Pons (tissue), 1 donor: ENCODE measurements around the gene CD163.
"Not testable (repeated sequence)": the region's sequence is repeated elsewhere in the genome, so short reads cannot be mapped to it uniquely, and the experiment has no call there.

ENCODE experiments used
- DNase-seq: peaks from one replicate; pipeline ENCODE4 v3.0.0-alpha.2; 2016; ENCODE audit warnings: low spot score

Gene CD163

GRCh38 chr12:7503686-7504415 lies at the start of gene CD163:
Gene CD163, minus strand, starts transcription at chr12:7503777. Its CDS starts 87 bp downstream, at chr12:7503690.
- DNase-seq = peak; percentile 7

DNA sequence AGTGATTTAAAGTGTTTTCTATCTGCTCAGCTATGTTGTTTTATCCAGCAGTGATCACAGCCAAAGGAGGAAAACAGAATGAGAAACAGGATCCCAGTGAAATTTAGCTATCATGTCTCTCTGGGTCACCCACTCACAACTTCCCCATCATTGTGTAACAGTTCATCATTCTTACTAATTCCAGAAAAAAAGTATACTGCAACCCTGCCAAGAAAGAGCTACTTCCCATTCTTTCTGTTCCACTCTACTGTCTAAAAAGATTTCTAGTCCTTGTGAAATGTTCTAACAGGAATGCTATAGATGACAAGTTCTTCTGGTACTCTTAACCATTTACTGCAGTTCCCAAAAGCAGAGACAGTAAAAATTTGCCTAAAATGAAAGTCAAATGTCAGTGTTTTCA lies 39.2 kb upstream of the CD163 start:
- peak; percentile 74 for DNase-seq

- DNase-seq = no peak
Observed at GRCh38 chr12:7542046-7542445, 38.5 kb upstream of the CD163 start.

DNA sequence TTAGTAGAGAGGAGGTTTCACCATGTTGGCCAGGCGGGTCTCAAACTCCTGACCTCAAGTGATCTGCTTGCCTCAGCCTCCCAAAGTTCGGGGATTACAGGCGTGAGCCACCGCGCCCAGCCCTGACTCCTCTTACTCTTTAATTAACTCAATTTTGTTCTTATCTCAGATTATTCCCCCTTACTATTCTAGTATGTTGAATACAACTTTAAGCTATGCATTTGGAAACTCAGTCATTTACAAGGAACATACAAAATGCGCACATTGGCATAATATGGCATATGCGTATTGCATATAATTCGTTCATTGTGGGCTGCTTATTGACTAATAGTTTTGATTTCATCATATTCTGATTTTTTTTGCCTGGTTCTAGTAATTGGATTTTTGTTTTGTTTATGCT lies 10.8 kb upstream of the CD163 start:
- no peak for DNase-seq

DNA sequence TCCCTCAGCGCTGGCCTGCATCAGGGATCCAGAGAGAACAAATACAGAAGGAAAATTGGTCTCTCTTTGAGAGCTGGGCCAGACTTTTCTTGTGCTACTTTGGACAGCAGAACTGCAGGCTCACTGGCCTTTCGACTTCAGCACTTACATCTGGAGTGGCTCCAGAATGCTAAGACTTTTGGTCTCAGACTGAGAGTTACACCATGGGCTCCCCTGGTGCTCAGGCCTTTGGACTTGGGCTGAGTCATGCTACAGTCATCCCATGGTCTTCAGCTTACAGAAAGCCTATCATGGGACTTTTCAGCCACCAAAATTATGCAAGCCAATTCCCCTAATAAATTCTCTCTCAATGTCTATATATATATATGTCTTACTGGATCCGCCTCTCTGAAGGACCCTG lies 9.0 kb upstream of the CD163 start:
- no peak for DNase-seq

DNA sequence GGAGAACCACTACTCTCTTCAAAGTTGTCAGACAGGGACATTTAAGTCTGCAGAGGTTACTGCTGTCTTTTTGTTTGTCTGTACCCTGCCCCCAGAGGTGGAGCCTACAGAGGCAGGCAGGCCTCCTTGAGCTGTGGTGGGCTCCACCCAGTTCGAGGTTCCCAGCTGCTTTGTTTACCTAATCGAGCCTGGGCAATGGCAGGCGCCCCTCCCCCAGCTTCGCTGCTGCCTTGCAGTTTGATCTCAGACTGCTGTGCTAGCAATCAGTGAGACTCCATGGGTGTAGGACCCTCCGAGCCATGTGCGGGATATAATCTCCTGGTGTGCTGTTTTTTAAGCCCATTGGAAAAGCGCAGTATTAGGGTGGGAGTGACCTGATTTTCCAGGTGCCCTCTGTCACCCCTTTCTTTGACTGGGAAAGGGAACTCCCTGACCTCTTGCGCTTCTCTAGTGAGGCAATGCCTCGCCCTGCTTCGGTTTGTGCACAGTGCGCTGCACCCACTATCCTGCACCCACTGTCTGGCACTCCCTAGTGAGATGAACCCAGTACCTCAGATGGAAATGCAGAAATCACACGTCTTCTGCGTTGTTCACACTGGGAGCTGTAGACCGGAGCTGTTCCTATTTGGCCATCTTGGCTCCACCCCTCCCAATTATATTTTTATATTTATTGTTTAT lies 6.4 kb upstream of the CD163 start:
- DNase-seq = not testable (repeated sequence)

- no peak for DNase-seq
Observed at GRCh38 chr12:7502612-7503011, 965 bp downstream of the CD163 start.

DNA sequence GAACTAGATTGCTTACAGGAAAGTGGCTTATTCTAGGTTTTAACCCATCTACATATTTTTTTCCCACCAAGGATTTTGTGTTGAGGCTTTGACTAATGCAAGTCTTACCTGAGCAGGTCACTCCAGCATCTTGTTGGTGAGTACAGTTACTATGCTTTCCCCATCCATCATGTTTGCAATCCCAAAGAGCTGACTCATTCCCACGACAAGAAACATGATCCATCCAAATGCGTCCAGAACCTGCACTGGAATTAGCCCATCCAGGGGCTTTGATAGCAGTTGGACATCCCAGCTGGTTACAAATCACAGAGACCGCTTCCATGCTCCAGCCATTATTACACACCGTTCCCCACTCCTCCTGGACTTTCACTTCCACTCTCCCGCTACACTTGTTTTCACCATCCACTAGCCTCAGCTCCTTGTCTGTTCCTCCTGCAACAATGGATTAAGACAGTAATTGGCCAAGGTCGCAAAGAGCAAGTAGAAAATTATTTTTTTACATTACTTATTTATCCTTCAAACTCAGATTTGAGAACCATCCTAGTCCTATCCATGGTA lies 2.5 kb downstream of the CD163 start:
- peak; percentile 6 for DNase-seq

GRCh38 chr12:7499636-7500035 lies 3.9 kb downstream of the CD163 start:
- peak; percentile 18 for DNase-seq

- peak; percentile 68 for DNase-seq
Observed at GRCh38 chr12:7498809-7499208, 4.8 kb downstream of the CD163 start.

DNA sequence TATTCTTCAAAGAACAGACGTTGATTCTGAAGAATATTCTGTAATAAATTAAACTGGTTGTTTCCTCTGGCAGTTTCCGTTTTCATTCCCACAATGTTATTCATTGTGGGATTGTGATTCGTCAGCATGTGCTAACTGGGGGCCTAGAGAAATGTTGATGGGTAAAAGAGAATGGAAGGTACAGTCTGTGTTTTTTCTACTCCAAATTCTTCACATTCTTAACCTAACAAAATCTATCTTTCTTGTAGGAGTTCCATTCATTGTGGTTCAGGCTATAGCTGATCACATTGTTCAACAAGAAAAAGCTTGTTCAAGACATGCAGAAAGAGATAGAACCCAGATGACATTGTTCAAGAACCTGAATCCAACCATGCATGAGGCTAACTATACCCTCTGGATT lies 5.9 kb downstream of the CD163 start:
- DNase-seq = no peak

GRCh38 chr12:7496451-7496850 lies 7.1 kb downstream of the CD163 start:
- DNase-seq = no peak

DNA sequence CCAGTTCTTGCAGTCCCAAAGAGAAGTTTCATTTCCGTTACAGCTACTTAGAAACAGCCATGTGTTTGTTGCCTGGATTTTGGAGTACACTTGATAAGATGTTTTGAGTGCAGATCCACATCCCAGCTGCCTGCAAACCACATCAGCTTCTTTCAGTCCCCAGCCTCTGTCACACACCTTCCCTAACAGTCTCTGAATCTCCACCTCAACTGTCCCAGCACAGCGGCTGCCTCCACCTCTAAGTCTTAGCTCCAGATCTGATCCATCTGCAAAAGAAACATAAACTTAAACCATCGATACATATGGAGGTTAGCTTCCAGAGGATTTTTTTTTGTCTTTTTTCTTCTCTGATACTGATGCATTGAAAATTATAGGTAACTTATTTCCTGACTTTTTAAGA lies 8.4 kb downstream of the CD163 start:
- DNase-seq = no peak

DNA sequence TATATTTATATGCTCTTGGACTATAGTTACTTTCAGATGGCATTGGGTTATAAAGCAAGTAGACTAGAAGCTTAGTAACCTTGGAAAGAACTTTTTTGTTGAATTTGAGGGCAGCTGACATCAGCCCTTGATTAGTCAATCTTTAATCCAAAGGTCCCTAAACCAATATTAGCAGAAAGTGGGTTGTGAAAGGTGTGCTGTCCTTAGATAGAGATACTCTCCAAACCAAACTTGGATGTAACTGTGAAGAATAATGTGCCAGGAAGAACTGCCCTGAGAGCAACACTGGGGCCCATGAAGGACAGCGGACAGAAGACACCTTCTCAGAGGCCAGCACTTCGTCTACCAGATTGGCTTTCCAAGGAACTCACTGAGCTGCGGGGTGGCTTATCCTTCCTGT lies 10.6 kb downstream of the CD163 start:
- no peak for DNase-seq

GRCh38 chr12:7486512-7486911 lies 17.1 kb downstream of the CD163 start:
- no peak for DNase-seq

DNA sequence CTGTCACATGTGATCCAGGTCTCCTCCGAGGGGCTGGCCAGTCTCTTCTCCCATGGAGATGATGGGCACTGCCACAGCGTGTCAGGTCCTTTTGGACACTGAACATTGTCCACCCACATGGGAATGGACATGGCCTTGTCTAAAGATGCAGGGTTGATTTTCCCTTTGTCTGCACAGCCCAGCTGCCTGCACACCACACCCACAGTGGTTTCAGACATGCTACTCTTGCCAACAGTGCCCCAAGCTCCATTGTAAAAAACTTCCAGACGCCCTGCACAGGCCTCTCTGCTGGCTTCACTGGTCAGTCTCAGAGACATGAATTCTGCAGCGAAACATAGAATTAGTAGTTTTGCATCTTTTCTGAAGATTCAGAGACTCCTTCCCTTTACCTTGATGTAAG lies 18.5 kb downstream of the CD163 start:
- no peak for DNase-seq

DNA sequence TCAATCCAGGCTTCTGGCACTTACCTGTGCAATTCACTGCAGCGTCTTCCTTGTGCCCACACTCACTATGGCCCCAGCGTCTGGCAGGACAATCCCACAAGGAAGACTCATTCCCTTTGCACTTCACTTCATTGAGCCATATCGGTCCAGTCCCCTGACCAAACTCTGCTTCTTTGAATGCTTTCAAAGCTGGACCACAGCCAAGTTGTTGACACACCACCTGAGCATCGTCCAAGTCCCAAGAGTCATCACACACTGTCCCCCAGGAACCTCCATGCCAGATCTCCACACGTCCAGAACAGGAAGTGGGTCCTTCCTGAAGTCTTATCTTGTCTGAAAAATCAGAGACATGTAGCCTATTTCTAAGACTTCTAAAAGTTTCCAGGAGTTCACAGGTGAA lies 20.2 kb downstream of the CD163 start:
- no peak for DNase-seq

DNA sequence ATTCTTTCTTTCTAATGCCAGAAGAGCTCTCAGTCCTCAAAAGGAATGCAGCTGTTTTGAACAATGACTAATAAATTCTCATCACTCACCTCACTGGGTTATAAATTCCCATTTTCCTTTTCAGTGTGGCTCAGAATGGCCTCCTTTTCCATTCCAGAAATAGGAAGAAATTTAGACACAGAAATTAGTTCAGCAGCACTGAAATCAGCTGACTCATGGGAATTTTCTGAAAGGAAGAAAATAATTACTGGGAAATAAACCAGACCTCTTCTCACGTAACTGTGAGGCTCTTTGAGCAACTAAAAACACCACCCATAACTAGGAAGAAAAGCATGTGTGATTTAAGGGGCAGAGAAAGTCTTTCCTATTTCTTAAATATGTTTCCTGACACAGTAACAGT lies 23.8 kb downstream of the CD163 start:
- DNase-seq = no peak

GRCh38 chr12:7472060-7472459 lies 31.5 kb downstream of the CD163 start:
- DNase-seq = no peak

GRCh38 chr12:7460375-7461259 lies 43.0 kb downstream of the CD163 start:
- peak; percentile 37 for DNase-seq

DNA sequence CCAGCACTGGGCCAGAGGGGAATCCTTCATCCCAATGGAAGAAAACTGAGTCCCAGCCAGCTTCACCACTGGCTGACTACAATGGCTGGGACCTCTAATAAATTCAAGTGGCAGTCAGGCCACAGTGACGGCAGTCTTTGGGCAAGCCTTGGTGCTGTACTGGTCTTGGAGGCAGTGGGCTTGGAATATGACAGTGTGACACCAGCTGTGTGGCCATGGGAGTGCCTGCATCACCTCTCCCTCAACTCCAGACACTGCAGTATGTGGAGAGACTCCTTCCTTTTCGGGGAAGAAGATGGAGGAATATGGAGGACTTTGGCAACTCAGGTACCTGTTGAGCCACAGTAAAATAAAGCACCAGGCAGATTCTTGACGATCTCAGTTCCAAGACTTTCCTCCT lies 43.6 kb downstream of the CD163 start:
- no peak for DNase-seq

DNA sequence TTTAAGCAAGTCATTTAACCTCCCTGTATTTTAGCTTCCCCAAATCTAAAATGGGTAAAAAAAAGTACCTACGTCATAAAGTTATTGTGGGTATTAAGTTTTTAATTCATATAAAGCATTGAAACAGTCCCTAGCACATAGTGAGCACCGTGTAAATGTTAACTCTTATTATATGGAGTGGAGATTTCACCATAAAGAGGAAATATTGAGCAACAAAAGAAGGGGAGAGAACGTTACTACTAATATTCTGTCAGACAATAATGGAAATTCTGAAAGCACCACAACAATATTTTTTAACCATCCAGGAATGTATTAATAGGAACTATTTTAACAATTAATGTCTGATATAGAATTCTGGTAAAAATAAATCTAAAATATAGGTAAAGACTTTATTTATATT lies 51.8 kb downstream of the CD163 start:
- DNase-seq = no peak

DNA sequence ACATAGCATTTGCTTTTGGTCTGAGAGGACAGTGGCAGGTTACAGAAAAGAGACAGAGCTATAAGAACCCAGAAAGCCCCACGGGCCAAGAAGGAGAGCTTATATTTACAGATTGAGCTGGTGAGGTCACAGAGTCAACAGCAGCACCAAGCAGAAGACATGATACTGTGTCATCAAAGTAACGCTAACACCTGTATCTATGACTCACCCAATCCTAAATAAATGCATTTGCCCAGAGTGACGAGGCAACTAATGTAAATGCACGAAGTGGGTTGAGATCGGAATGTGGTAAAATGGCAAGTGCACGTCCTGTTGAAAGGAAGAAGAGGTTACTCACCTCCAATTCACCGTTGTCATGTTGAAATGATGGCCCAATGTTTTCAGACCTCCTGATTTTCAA lies 52.9 kb downstream of the CD163 start:
- DNase-seq = no peak
